A549 treated with RU486 at 1 μM for 4 hours (cell line): ENCODE data around the gene OR52J3. TPM values are rescaled to one million over a fixed set of nuclear protein-coding genes. Genes with fewer than 3 reads are reported as not detected.

Experiments used
- total RNA-seq: library from RNA; stranded (reverse); fragments of 200-300 nt; extraction: Qiagen RNA extraction; gene quantifications from 5 replicates; pipeline ENCODE4 v1.2.3, GENCODE V29; 2022; ENCODE audit warnings: low read depth

Gene OR52J3
- not detected in 5 replicates for total RNA-seq

DNA sequence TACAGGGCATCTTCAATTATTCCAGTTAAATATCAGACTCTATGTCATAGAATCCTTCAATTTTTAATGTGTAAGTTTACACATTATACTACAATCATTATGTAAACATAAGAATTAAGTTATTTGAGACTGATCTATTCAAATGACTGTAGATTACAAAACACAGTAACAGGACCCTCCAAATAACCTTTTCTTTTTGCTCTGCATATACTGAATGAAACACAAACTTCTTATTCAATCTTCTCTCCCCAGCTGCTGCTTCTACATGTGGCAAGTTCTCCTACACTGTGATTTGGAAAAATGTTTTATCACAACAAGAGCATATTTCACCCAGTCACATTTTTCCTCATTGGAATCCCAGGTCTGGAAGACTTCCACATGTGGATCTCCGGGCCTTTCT lies at the start of gene OR52J3:
Gene OR52J3 (plus strand): TSS at position 301 of the 400 bp plus-strand sequence. CDS start 0 bp downstream, at position 301.

GRCh38 chr11:5059391-5059790 lies 13.1 kb downstream of the OR52J3 start, which contains the start of gene OR52E2:
OR52E2 (minus strand) TSS chr11:5059627; CDS start chr11:5059627, 0 bp downstream.

GRCh38 chr11:5069272-5069671 lies 22.9 kb downstream of the OR52J3 start, which contains the start of gene OR52E1:
OR52E1 (plus strand) TSS chr11:5069572.

Other genes starting within 250 kb of the OR52J3 start
- gene OR52R1, start 242.1 kb upstream of the OR52J3 start, total RNA-seq, result not detected in 5 replicates
- not detected in 5 replicates for gene OR51F2, start 225.2 kb upstream of the OR52J3 start, total RNA-seq
- gene OR51S1, start 197.3 kb upstream of the OR52J3 start, total RNA-seq, result not detected in 5 replicates
- not detected in 5 replicates for gene OR51T1, start 164.6 kb upstream of the OR52J3 start, total RNA-seq
- gene OR51A7, start 142.7 kb upstream of the OR52J3 start, total RNA-seq, result not detected in 5 replicates
- not detected in 5 replicates for gene OR51G2, start 127.2 kb upstream of the OR52J3 start, total RNA-seq
- not detected in 5 replicates for gene OR51G1, start 122.2 kb upstream of the OR52J3 start, total RNA-seq
- gene OR51A4, start 98.9 kb upstream of the OR52J3 start, total RNA-seq, result not detected in 5 replicates
- not detected in 5 replicates for gene OR51A2, start 90.8 kb upstream of the OR52J3 start, total RNA-seq
- not detected in 5 replicates for gene OR51L1, start 51.7 kb upstream of the OR52J3 start, total RNA-seq
- gene OR52E2, start 13.1 kb downstream of the OR52J3 start, total RNA-seq, result not detected in 5 replicates
- not detected in 5 replicates for gene OR52E1, start 23.0 kb downstream of the OR52J3 start, total RNA-seq
- not detected in 5 replicates for gene OR52A5, start 91.8 kb downstream of the OR52J3 start, total RNA-seq
- not detected in 5 replicates for gene OR52A1, start 108.2 kb downstream of the OR52J3 start, total RNA-seq
- gene OR51V1, start 154.2 kb downstream of the OR52J3 start, total RNA-seq, result not detected in 5 replicates
- gene HBB, start 180.5 kb downstream of the OR52J3 start, total RNA-seq, result not detected in 5 replicates
- not detected in 5 replicates for gene HBD, start 188.0 kb downstream of the OR52J3 start, total RNA-seq
- not detected in 5 replicates for gene HBG1, start 203.3 kb downstream of the OR52J3 start, total RNA-seq
- not detected in 5 replicates for gene HBG2, start 208.3 kb downstream of the OR52J3 start, total RNA-seq
- 0.25 TPM in 1 of 5 replicates, not detected in the others for gene HBE1, start 223.4 kb downstream of the OR52J3 start, total RNA-seq